HepG2 (cell line): ENCODE measurements around the gene DPEP3. TPM values are rescaled to one million over a fixed set of nuclear protein-coding genes. Genes with fewer than 3 reads are reported as not detected.
A peak's percentile ranks its signal among the peaks of the same experiment; 100 is the strongest.

Experiments used
- ATAD3A ChIP-seq: sonication (generic); formaldehyde crosslinking; IDR thresholded peaks from 2 replicates; pipeline ENCODE4 v1.4.0; 2020; ENCODE audit warnings: missing genetic modification reagents
- CBX2 ChIP-seq, 2 experiments: fragments of 200-600 bp in 1 of 2; sonication (generic); formaldehyde crosslinking in 1 of 2; IDR thresholded peaks; 2 replicates each; pipeline versions ENCODE4 v1.7.0 to v1.8.1; 2018 to 2022; ENCODE audit warnings: low read depth in 2 of 2, low read length in 1 of 2, mild to moderate bottlenecking in 1 of 2, missing genetic modification reagents in 1 of 2
- CEBPZ ChIP-seq: IDR thresholded peaks from 2 replicates; pipeline ENCODE4 v1.6.1; 2012; ENCODE audit warnings: low read length, improper control_type of control experiment
- FOXJ3 ChIP-seq: sonication (generic); formaldehyde crosslinking; IDR thresholded peaks from 2 replicates; pipeline ENCODE4 v1.4.0; 2020; ENCODE audit warnings: missing genetic modification reagents, mild to moderate bottlenecking, borderline replicate concordance
- GATA4 ChIP-seq: sonication (generic); IDR thresholded peaks from 2 replicates; pipeline ENCODE4 v1.6.1; 2016; ENCODE audit warnings: antibody characterized with exemption, low read depth, borderline replicate concordance
- GPBP1L1 ChIP-seq: sonication (generic); formaldehyde crosslinking; IDR thresholded peaks from 2 replicates; pipeline ENCODE4 v1.5.0; 2020; ENCODE audit warnings: mild to moderate bottlenecking, missing genetic modification reagents
- MYPOP ChIP-seq: sonication (generic); formaldehyde crosslinking; IDR thresholded peaks from 2 replicates; pipeline ENCODE4 v1.8.1; 2023; ENCODE audit warnings: mild to moderate bottlenecking, moderate library complexity, missing genetic modification reagents
- NFKB2 ChIP-seq: sonication (generic); formaldehyde crosslinking; IDR thresholded peaks from 2 replicates; pipeline ENCODE4 v1.4.0; 2020; ENCODE audit warnings: missing genetic modification reagents, borderline replicate concordance
- POLR2A ChIP-seq, 2 experiments: IDR thresholded peaks; 2 replicates each; pipeline ENCODE4 v1.6.1; 2011; ENCODE audit warnings: low read depth in 2 of 2, low read length in 2 of 2, mild to moderate bottlenecking in 1 of 2, moderate library complexity in 1 of 2; ENCODE audit not compliant: insufficient read depth in 1 of 2
- PRDM15 ChIP-seq: sonication (generic); formaldehyde crosslinking; IDR thresholded peaks from 2 replicates; pipeline ENCODE4 v1.4.0; 2020; ENCODE audit warnings: missing genetic modification reagents
- YY1 ChIP-seq: IDR thresholded peaks from 2 replicates; pipeline ENCODE4 v1.6.1; 2011; ENCODE audit warnings: low read length, low read depth, moderate library complexity, mild to moderate bottlenecking; ENCODE audit not compliant: insufficient read depth, insufficient replicate concordance
- ZBTB38 ChIP-seq: sonication (generic); formaldehyde crosslinking; IDR thresholded peaks from 2 replicates; pipeline ENCODE4 v1.5.1; 2020; ENCODE audit warnings: mild to moderate bottlenecking, missing genetic modification reagents
- ZBTB46 ChIP-seq: sonication (generic); formaldehyde crosslinking; IDR thresholded peaks from 2 replicates; pipeline ENCODE4 v1.4.0; 2020; ENCODE audit warnings: mild to moderate bottlenecking, missing genetic modification reagents, borderline replicate concordance
- ZNF17 ChIP-seq: sonication (generic); formaldehyde crosslinking; IDR thresholded peaks from 2 replicates; pipeline ENCODE4 v1.5.0; 2020; ENCODE audit warnings: mild to moderate bottlenecking, missing genetic modification reagents
- polyA plus RNA-seq, 8 experiments: library from polyadenylated mRNA; depleted of rRNA in 3 of 8; stranded (reverse) in 7 of 8; unstranded in 1 of 8; fragments of >200 nt; fragmentation: Illumina TruSeq in 4 of 8; extraction: Trizol in 4 of 8; gene quantifications; 2 replicates each; pipeline versions ENCODE4 v1.2.1 to v1.2.3, GENCODE V29; 2011 to 2016; ENCODE audit warnings: low read depth in 4 of 8, missing spikeins in 1 of 8, mixed read lengths in 1 of 8; ENCODE audit not compliant: insufficient read depth in 1 of 8
- total RNA-seq, 5 experiments: library from RNA; depleted of rRNA; stranded (reverse); fragments of >200 nt; fragmentation: Illumina TruSeq; extraction: Trizol; gene quantifications; 2 replicates each; pipeline ENCODE4 v1.2.3, GENCODE V29; 2016; ENCODE audit warnings: low read depth in 1 of 5

Gene DPEP3
- total and polyA plus RNA-seq, 2 of the 13 experiments (the other 11 are each of a cell fraction or from before 2014, with no cell fraction given): not detected

- TF ChIP-seq POLR2A (IDR thresholded peaks at IDR 0.05; ENCODE audit: insufficient read depth in 1 of 2, low read depth in 2 of 2, low read length in 2 of 2) (peak in 1 of 2 experiments; percentile 79; a peak in 2 of 4 replicates), MYPOP (CRISPR knock-in tag) (peak; percentile 41), ZBTB38 (CRISPR knock-in tag) (peak; percentile 74; the same call in 1 of the 2 replicates), GATA4 (peak; percentile 64; the same call in 1 of the 2 replicates), ZBTB46 (CRISPR knock-in tag) (peak; percentile 94; the same call in 1 of the 2 replicates), NFKB2 (CRISPR knock-in tag) (peak; percentile 83; the same call in 1 of the 2 replicates), FOXJ3 (CRISPR knock-in tag) (peak; percentile 44; the same call in 1 of the 2 replicates), GPBP1L1 (no peak), ZNF17 (CRISPR knock-in tag) (no peak), YY1 (peak; percentile 83), CBX2 (IDR thresholded peaks at IDR 0.05; ENCODE audit: low read depth, low read length) (no peak), CBX2 (CRISPR knock-in tag; IDR thresholded peaks at IDR 0.05; ENCODE audit: low read depth) (no peak), CEBPZ (no peak), ATAD3A (no peak; the same call in 1 of the 2 replicates), PRDM15 (CRISPR knock-in tag) (peak; percentile 70; the same call in 1 of the 2 replicates)
These were observed 44.7 kb downstream of the DPEP3 start (continued) for GRCh38 chr16:67935402-67936123.
